ENCODE results near the gene PTPRD. TPM values are rescaled to one million over a fixed set of nuclear protein-coding genes. Genes with fewer than 3 reads are reported as not detected.

PTPRD gene
- total and polyA plus RNA-seq, 9 donors = 45.2 to 104 (median 80.0) TPM

GRCh38 chr9:9231946-9232345, 1380.9 kb downstream of the PTPRD start:
- no peak overlapping the region for H3K27ac ChIP-seq (ENCODE audit: low read length)
- H3K36me3 ChIP-seq (ENCODE audit: control insufficient read depth, insufficient read depth, low read length) = no peaks in the 10 kb centered on the region
- no peaks in the 10 kb centered on the region for H3K27me3 ChIP-seq (ENCODE audit: control insufficient read depth, insufficient read depth, low read length)
- no peak overlapping the region for H3K4me3 ChIP-seq (ENCODE audit: low read length)
- H3K9me3 ChIP-seq (replicated peaks; ENCODE audit: control insufficient read depth, low read depth, low read length) = peaks cover 9% of the 10 kb centered on the region
- no peaks in the 10 kb centered on the region for H3K4me1 ChIP-seq (ENCODE audit: control insufficient read depth, insufficient read depth, low read length)
- DNase-seq = no peak

GRCh38 chr9:9229269-9229668, 1383.5 kb downstream of the PTPRD start:
- Histone ChIP-seq H3K27me3 (ENCODE audit: control insufficient read depth, insufficient read depth, low read length) (no peaks in the 10 kb centered on the region), H3K4me1 (ENCODE audit: control insufficient read depth, insufficient read depth, low read length) (no peaks in the 10 kb centered on the region)

GRCh38 chr9:9223175-9223574, 1389.6 kb downstream of the PTPRD start:
- Histone ChIP-seq H3K9me3 (replicated peaks; ENCODE audit: control insufficient read depth, low read depth, low read length) (no peaks in the 10 kb centered on the region), H3K27ac (ENCODE audit: low read length) (no peak overlapping the region), H3K36me3 (ENCODE audit: control insufficient read depth, insufficient read depth, low read length) (no peaks in the 10 kb centered on the region), H3K4me1 (ENCODE audit: control insufficient read depth, insufficient read depth, low read length) (peaks cover 2% of the 10 kb centered on the region), H3K27me3 (ENCODE audit: control insufficient read depth, insufficient read depth, low read length) (no peaks in the 10 kb centered on the region), H3K4me3 (ENCODE audit: low read length) (no peak overlapping the region)
- no peak for DNase-seq

More at GRCh38 chr9:9229269-9229668, 1383.5 kb downstream of the PTPRD start:
- Histone ChIP-seq H3K4me3 (ENCODE audit: low read length) (no peak overlapping the region), H3K9me3 (replicated peaks; ENCODE audit: control insufficient read depth, low read depth, low read length) (peaks cover 5% of the 10 kb centered on the region), H3K36me3 (ENCODE audit: control insufficient read depth, insufficient read depth, low read length) (no peaks in the 10 kb centered on the region), H3K27ac (ENCODE audit: low read length) (no peak overlapping the region)
- DNase-seq = no peak
- WGBS (ENCODE audit: insufficient coverage) = no CpG with 5 or more reads among the region's 3 CpGs

GRCh38 chr9:9222730-9223129, 1390.1 kb downstream of the PTPRD start:
- Histone ChIP-seq H3K36me3 (ENCODE audit: control insufficient read depth, insufficient read depth, low read length) (no peaks in the 10 kb centered on the region), H3K27me3 (ENCODE audit: control insufficient read depth, insufficient read depth, low read length) (no peaks in the 10 kb centered on the region), H3K9me3 (replicated peaks; ENCODE audit: control insufficient read depth, low read depth, low read length) (no peaks in the 10 kb centered on the region), H3K4me1 (ENCODE audit: control insufficient read depth, insufficient read depth, low read length) (peaks cover 2% of the 10 kb centered on the region), H3K27ac (ENCODE audit: low read length) (no peak overlapping the region), H3K4me3 (ENCODE audit: low read length) (no peak overlapping the region)
- DNase-seq = no peak
- WGBS (ENCODE audit: insufficient coverage) = no CpG with 5 or more reads among the region's 1 CpG

GRCh38 chr9:9216934-9217333, 1395.9 kb downstream of the PTPRD start:
- no peak overlapping the region for H3K27ac ChIP-seq (ENCODE audit: low read length)
- H3K4me1 ChIP-seq (ENCODE audit: control insufficient read depth, insufficient read depth, low read length) = peaks cover 2% of the 10 kb centered on the region
- DNase-seq = no peak
- no peaks in the 10 kb centered on the region for H3K9me3 ChIP-seq (replicated peaks; ENCODE audit: control insufficient read depth, low read depth, low read length)
- no peaks in the 10 kb centered on the region for H3K27me3 ChIP-seq (ENCODE audit: control insufficient read depth, insufficient read depth, low read length)
- no peaks in the 10 kb centered on the region for H3K36me3 ChIP-seq (ENCODE audit: control insufficient read depth, insufficient read depth, low read length)
- H3K4me3 ChIP-seq (ENCODE audit: low read length) = no peak overlapping the region
- no CpG with 5 or more reads among the region's 2 CpGs for WGBS (ENCODE audit: insufficient coverage)

- Histone ChIP-seq H3K4me3 (ENCODE audit: low read length) (no peak overlapping the region), H3K4me1 (ENCODE audit: control insufficient read depth, insufficient read depth, low read length) (peaks cover 2% of the 10 kb centered on the region), H3K27ac (ENCODE audit: low read length) (no peak overlapping the region), H3K27me3 (ENCODE audit: control insufficient read depth, insufficient read depth, low read length) (no peaks in the 10 kb centered on the region), H3K36me3 (ENCODE audit: control insufficient read depth, insufficient read depth, low read length) (no peaks in the 10 kb centered on the region), H3K9me3 (replicated peaks; ENCODE audit: control insufficient read depth, low read depth, low read length) (no peaks in the 10 kb centered on the region)
- WGBS (ENCODE audit: insufficient coverage) = no CpG with 5 or more reads among the region's 2 CpGs
- no peak for DNase-seq
Measured at GRCh38 chr9:9215050-9215449, 1397.8 kb downstream of the PTPRD start.

GRCh38 chr9:9214066-9214465, 1398.7 kb downstream of the PTPRD start:
- Histone ChIP-seq H3K4me3 (ENCODE audit: low read length) (no peak overlapping the region), H3K36me3 (ENCODE audit: control insufficient read depth, insufficient read depth, low read length) (no peaks in the 10 kb centered on the region), H3K9me3 (replicated peaks; ENCODE audit: control insufficient read depth, low read depth, low read length) (no peaks in the 10 kb centered on the region), H3K27ac (ENCODE audit: low read length) (no peak overlapping the region), H3K27me3 (ENCODE audit: control insufficient read depth, insufficient read depth, low read length) (no peaks in the 10 kb centered on the region), H3K4me1 (ENCODE audit: control insufficient read depth, insufficient read depth, low read length) (no peaks in the 10 kb centered on the region)
- peak; percentile 73 for DNase-seq
- 57% methylated on average over 2 of the region's 6 CpGs for WGBS (ENCODE audit: insufficient coverage)

- no peak for DNase-seq
- H3K27me3 ChIP-seq (ENCODE audit: control insufficient read depth, insufficient read depth, low read length) = no peaks in the 10 kb centered on the region
- no CpG with 5 or more reads among the region's 3 CpGs for WGBS (ENCODE audit: insufficient coverage)
Measured at GRCh38 chr9:9212963-9213362, 1399.8 kb downstream of the PTPRD start.

GRCh38 chr9:9202276-9202675, 1410.5 kb downstream of the PTPRD start:
- no peak overlapping the region for H3K4me3 ChIP-seq (ENCODE audit: low read length)
- H3K27me3 ChIP-seq (ENCODE audit: control insufficient read depth, insufficient read depth, low read length) = no peaks in the 10 kb centered on the region
- no peak for DNase-seq
- no peaks in the 10 kb centered on the region for H3K36me3 ChIP-seq (ENCODE audit: control insufficient read depth, insufficient read depth, low read length)
- no peaks in the 10 kb centered on the region for H3K9me3 ChIP-seq (replicated peaks; ENCODE audit: control insufficient read depth, low read depth, low read length)
- no peaks in the 10 kb centered on the region for H3K4me1 ChIP-seq (ENCODE audit: control insufficient read depth, insufficient read depth, low read length)
- H3K27ac ChIP-seq (ENCODE audit: low read length) = no peak overlapping the region
- no CpG with 5 or more reads among the region's 1 CpG for WGBS (ENCODE audit: insufficient coverage)

More at GRCh38 chr9:9212963-9213362, 1399.8 kb downstream of the PTPRD start:
- H3K9me3 ChIP-seq (replicated peaks; ENCODE audit: control insufficient read depth, low read depth, low read length) = no peaks in the 10 kb centered on the region
- no peaks in the 10 kb centered on the region for H3K36me3 ChIP-seq (ENCODE audit: control insufficient read depth, insufficient read depth, low read length)
- no peak overlapping the region for H3K27ac ChIP-seq (ENCODE audit: low read length)
- H3K4me3 ChIP-seq (ENCODE audit: low read length) = no peak overlapping the region
- H3K4me1 ChIP-seq (ENCODE audit: control insufficient read depth, insufficient read depth, low read length) = no peaks in the 10 kb centered on the region

GRCh38 chr9:9186086-9186485, 1426.7 kb downstream of the PTPRD start:
- H3K36me3 ChIP-seq (ENCODE audit: control insufficient read depth, insufficient read depth, low read length) = no peaks in the 10 kb centered on the region
- no peak overlapping the region for H3K4me3 ChIP-seq (ENCODE audit: low read length)
- no CpG with 5 or more reads among the region's 1 CpG for WGBS (ENCODE audit: insufficient coverage)
- no peaks in the 10 kb centered on the region for H3K27me3 ChIP-seq (ENCODE audit: control insufficient read depth, insufficient read depth, low read length)
- no peak for DNase-seq
- no peaks in the 10 kb centered on the region for H3K9me3 ChIP-seq (replicated peaks; ENCODE audit: control insufficient read depth, low read depth, low read length)
- no peak overlapping the region for H3K27ac ChIP-seq (ENCODE audit: low read length)
- H3K4me1 ChIP-seq (ENCODE audit: control insufficient read depth, insufficient read depth, low read length) = no peaks in the 10 kb centered on the region

- WGBS (ENCODE audit: insufficient coverage) = 83% methylated on average over 1 of the region's 2 CpGs
- no peak for DNase-seq
- no peak overlapping the region for H3K27ac ChIP-seq (ENCODE audit: low read length)
- no peaks in the 10 kb centered on the region for H3K36me3 ChIP-seq (ENCODE audit: control insufficient read depth, insufficient read depth, low read length)
- no peaks in the 10 kb centered on the region for H3K4me1 ChIP-seq (ENCODE audit: control insufficient read depth, insufficient read depth, low read length)
- no peaks in the 10 kb centered on the region for H3K27me3 ChIP-seq (ENCODE audit: control insufficient read depth, insufficient read depth, low read length)
- no peak overlapping the region for H3K4me3 ChIP-seq (ENCODE audit: low read length)
- no peaks in the 10 kb centered on the region for H3K9me3 ChIP-seq (replicated peaks; ENCODE audit: control insufficient read depth, low read depth, low read length)
Measured at GRCh38 chr9:9182431-9182830, 1430.4 kb downstream of the PTPRD start.
